ENCODE data around the gene ZCCHC24.

ZCCHC24 gene

DNA sequence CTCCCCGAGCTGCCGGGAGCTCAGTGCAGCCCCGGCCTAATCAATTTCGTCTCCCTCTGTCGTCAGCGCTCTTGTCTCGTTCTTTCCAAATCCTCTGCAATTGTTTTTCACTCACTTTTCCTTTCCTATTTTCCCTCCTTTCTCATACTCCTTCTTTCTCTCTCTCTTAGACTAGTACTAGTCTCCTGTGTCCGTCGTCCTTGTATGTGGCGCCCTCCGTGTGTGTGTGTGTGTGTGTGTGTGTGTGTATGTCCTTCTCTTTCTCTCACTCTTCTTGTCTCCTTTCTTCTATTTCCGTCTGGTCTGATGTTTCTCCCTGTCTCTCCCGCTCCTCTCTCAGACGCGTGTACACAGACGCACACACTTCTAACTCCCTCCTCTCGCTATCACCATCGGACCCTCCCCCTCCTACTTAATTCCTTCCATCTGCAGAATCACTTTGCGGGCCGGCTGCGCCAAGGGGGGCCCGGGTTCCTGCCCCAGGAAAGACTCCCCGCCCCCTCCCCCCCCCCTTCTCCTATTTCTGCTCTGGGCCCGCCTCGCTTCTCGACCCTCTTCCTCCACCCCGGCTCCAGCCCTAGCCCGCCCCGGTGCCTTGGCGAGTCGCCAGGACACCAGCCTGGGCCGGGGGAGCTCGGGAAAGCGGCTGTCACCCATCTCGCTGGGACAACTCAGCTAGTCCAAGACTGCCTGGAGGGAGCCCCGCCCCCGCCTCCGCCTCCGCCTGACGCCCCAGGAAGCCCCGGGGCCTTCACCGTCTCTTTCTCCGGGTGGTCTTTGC, 743 bp upstream of the ZCCHC24 start:
- peak; percentile 86 for DNase-seq

DNA sequence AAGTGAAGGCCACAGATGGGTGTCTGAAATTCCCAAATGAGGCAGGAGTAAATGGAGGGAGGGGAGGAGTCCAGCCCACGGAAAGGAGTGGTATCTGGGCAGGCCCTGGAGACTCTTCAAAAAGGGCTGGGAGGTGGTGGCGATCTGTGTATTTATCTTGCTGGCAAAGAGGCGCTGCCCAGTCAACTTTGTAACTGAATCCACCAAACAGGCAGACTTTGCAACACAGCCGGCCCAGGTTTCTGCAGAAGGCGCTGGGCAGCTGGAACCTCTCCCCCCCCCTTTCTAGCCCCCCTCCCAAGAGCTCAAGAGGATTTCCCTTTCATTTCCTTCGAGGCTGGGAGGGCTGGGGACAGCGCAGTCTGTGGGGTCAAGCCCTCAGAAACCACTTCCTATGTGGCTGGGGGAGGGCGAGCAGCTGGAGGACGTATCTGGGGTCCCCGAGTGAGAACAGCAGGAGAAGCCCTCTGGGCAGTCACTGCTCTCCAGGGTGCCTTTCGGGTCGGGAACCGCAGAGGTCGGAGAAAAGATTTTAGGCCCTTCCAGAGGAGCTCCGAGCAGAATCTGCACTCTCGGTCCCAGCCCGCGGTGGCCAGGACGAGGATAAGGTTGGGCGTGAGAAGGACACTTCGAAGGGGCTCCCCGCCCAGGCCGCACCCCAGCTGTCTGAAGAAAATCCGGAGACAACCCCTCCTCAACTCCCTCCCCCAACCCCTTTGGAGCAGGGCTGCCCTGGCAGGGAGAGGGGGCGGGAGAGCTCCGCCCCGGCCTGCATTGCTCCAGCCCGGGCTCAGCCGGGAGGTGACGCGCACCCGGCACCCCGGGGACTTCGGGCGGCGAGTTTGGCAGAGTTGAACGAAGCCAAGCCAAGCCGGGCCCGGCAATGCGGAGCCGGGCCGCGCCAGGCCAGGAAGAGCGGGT, 965 bp downstream of the ZCCHC24 start:
- peak; percentile 80 for DNase-seq

DNA sequence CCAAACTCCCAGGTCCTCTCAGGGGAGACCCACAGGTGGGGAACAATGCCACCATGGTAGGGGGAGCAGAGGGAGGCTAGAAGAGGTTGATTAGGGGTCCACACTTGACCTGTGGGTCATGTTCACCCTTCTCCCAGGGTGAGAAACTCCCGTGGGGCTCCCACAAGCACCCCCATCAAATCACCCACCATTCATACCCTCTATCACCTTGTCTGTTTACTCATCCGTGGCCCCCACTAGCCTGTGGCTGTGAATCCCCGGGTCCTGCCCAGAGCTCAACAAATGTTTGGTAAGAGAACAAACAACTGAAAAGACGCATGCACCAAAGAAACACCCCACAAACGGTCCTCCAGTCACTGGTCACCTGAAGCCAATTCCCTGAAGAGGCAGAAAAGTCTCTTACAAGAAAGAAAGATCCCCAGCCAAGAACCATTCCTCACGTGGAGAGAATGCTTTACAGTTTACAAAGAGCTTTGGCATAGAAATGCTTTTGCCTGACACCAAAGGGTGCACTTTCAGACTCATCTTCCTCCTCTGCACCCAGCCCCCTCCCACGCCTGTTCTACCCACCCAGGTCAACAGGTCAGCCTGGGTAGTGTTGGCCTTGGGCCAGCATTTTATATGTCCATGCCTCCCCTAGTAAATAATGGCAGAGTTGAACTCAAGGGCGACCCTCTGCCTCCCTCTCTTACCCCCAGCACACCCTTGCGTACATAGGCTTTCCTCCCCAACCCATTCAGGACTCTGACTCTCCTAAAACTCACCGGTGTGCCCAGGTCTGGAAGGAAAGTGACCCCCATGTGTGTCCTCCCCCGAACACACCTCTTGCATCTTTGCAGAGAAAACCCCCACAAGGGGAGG, 1.9 kb downstream of the ZCCHC24 start:
- DNase-seq, result peak; percentile 40

DNA sequence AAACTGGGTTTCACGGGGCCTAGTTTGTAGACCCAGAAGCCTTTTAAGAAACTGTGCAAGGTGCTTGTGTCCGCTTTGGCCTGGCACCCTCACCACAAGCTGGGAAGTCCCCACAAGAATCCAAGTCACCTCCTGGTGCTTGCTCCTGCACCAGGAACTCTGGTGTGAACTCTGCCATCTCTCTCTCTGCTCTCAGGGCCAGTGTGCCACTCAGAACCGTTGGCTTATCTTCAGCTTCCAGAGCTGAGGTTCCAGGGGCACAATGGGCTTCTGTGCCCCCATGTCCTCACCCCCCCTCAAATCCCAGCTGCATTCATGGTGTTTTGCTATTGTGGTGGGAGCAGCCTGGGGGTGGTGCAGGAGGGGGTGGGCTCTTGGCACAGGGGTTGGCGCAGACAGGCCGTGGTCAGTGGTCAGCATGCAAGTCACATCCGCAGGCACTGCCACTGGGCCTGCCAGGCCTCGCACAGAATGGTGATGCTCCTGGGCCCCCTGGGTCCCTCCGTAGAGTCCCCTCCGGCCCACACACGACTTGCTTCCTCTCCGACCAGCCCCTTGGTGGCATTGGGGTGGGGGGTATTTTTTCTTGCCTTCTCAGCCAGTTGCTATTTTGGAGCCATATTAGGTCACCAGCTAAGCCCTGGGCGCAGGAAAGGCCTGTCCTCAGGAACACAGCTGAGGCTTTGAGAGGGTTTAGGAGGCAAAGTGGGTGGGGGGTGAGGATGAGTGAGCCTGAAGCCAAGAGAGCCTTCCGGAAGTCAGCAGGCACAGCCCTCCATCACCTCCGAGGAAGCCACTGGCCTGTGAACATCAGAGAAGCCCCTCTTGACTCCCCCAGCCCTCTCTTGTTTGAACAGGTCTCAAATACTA, 3.0 kb downstream of the ZCCHC24 start:
- peak; percentile 39 for DNase-seq

DNA sequence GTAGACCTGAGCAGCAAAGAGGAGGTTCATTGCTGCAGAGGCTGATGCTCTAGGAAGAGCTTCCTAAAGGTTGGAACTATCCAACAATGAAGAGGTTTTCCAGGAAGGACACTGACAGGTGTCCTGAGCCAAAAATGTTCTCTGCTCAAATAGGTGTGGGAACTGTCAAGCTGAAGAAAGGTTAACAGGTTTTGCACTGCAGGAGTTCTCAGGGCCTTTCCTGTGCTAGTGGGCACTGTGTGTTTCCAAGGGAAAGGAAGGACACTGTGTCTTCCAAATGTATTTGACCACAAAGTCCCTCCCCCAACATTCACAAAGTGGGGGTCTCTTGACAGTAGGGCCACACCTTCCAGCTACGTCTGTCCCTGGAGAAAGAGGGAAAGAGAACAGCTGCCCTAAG, 4.0 kb downstream of the ZCCHC24 start:
- peak; percentile 31 for DNase-seq

DNA sequence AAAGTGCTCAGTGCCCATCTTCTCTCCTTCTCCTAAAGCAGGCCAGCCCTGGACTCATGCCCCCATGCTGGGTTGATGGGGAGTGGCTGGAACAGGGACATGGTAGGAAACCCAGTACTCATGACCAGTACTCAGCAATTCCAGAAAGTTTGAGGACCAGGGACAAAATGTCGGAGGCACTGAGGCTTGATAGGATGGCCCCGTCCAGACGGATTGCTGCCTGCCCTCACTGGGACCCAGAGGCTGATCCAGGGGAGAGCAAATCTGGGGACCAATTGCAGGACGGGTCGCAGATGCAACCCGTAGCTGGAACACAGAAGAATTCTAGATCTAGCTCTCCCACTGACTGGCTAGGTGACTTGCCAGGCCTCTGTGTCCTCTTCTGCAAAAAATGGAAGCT, 5.1 kb downstream of the ZCCHC24 start:
- peak; percentile 32 for DNase-seq

DNA sequence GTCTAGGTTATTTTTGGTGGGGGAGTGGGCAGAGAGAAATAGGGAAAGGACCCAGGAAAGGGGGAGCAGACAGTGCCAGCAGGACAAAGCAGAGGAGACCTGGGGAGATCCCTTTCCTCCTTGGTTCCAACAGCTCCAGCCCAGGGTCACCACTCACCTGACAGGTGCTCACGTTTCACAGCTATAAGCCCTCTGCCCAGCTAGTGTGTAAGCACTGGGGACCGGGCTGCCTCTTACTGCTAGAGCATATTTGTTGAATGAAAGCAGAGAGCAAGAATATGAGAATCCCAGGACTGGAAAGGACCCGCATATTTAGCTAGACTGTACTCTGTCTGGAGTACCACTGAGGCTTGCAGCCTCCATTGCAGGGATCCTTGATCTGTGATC, 6.7 kb downstream of the ZCCHC24 start:
- no peak for DNase-seq

DNA sequence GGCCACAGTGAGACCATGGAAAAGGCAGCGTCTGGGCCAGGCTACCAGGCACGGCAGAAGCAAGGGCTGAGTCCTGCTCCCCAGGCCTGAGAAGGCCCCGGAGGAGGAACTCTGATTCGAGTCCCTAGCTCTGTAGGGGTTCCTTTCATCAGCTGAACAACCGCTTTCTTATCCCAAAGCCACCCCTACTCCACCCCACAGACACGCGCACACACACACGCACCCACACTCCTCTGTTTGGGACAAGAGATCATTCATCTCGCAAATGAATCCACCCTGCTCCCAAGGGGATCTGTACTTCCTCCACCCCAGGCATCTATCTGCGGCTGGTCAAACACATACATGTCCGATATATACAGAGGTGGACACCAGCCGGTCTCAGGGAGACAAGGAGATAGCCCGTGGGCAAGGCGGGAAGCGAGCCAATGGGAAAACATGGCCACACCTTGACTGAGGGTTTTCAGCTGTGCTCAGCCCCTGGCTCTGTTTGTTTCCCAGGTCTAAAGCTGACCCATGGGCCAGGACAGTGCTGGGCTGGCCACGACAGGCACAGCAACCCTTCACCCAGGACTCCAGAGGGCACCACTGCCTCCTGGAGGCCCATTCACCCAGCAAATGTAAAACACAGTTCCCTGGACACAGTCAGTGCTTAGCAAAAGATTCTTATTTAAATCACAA, 7.3 kb downstream of the ZCCHC24 start:
- DNase-seq, result peak; percentile 47

DNA sequence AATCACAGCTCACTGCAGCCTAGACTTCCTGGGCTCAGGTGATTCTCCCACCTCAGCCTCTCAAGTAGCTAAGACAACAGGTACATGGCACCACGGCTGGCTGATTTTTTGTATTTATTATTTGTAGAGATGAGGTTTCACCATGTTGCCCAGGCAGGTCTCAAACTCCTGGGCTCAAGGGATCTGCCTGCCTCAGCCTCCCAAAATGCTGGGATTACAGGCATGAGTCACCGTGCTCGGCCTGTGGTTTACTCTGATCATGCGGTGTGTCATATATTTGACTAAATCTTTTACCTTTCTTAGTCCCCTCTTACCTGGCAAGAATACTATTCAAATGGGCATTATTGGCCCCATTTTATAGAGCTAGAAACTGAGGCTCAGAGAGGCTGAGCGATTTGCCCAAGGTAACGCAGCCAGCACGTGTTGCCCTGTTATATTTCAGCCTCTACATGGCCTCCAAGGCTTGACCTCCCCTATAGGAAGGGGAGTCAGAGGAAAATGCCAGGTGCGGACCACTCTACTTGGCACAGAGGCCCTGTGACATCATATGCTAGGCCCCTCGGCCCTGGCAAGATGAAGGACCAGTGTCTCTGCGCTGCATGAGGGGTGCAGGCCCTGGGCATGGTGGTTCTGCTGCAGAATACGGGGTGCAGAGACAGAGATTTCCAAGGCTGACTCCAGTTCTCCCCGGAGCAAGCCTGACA, 8.2 kb downstream of the ZCCHC24 start:
- peak; percentile 9 for DNase-seq

DNA sequence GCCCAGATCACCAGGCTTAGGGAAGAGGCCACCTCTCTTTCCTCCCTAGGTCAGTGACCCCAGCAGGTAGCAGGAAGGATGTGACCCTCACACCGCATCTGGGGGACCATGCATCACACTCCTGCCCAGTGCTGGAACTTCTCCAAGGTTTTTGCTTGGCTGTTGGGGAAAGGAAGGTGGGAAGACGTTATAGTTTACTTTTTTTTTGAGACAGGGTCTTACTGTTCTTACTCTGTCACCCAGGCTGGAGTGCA, 8.6 kb downstream of the ZCCHC24 start:
- DNase-seq, result no peak

DNA sequence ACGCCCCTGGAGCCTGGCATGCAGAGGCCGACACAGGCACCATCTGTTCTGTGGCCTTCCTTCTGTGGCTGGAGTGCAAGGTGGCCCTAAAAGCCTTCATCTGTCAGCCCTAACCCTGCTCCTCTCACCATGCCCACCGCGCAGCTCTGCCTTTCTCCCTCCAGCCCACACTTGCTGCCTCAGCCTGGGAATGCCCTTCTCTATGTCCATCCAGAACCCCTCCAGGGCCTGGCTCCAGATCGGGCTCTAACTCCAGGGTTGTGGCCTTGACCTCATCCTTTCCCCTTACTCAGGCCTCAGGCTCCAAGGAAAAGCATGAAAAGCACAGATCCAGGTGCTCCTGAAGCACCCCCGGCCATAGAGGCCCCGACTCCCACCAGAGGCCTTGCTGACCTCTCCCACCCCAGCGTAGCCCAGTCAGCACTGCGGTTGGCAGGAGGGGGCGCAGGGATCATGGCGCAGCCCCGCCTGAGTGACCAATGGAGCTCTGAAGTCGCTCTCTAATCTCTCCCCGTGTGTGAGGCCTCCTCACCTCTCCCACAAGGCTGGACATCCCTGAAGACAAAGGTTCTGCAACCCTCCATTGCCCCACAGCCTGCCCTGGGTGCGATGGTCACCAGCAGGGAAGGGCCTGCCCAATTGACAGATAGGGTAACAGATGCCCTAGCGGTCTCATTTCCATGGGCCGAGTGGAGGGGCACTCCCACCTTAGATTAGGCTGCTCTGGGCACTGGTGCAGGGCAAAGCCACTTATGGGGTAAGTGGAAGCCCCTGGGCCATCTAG, 9.2 kb downstream of the ZCCHC24 start:
- DNase-seq, result peak; percentile 38

DNA sequence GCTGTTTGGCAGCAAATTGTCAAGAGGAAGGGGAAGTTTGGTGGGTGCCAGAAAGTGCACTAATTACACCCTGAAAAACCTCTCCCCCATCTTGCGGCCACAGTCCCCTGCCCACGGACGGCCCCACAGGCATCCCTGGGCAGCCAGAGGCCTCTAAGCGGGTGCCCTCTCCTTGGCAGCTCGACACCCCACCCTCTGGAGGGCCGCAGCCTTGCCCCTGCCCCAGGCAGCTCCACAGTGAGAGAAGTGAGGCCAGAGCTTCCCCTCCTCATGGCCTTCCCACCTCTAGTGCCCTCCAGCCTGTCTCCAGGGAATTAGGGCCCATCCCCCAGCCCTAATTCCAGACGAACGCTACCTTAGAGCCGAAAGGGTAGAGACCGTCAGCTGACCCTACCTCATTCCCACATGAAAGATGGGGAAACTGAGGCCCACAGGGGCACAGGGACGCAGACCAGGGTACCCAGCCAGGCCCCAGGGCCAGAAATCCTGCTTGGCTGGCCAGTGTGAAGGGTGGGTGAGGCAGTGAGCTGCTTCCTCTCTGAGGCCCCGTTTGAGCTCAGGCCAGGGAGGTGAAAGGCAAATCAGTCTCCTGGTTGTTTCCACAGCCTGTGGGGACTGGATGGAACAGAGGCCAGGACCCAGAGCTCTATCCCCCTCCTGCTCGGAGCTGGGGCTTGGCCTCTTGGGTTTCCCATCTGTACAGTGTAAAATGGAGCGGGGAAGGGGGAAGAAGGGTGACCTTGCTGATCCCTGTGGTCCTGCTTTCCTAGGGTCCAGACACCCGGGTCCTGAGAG, 10.0 kb downstream of the ZCCHC24 start:
- DNase-seq, result peak; percentile 53

DNA sequence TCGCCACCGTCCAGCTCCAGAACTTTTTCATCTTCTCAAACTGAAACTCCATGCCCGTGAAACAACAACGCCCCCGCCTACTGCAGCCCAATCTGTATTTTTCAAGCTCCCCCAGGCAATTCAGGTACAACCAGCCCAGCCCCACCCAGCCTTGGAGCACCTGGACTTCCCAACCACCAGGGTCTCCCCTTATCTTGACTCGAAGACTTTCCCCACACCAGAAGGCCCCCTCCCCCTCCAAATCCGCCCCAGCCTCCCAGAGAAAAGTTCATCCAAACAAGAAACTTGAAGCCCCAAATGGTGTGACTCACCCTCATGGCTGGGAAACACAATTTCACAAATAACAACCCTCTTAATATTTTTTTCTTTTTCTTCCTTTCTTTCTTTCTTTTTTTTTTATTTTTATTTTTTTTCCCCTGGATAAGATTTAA, 10.6 kb downstream of the ZCCHC24 start:
- peak; percentile 43 for DNase-seq

DNA sequence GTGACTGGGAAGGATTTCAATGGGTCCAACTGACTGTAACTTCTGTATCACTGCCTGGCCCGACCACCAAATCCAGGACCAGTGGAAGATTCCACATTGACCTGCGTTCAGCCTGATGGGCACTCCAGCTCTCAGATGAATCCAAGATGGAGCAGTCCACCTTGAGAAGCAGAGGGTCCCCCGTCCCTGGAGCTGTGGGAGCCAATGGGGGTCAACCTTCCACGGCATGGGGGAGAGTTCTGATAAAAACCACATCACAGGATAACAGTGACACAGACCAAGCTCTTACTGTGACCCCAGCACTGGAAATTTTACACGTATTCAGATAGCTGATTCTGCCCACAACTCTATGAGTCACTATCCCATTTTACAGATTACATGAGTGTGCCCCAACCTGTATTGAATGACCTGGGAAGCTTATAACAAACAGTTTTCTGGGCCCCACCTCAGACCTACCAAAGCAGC, 11.2 kb downstream of the ZCCHC24 start:
- DNase-seq, result peak; percentile 44

DNA sequence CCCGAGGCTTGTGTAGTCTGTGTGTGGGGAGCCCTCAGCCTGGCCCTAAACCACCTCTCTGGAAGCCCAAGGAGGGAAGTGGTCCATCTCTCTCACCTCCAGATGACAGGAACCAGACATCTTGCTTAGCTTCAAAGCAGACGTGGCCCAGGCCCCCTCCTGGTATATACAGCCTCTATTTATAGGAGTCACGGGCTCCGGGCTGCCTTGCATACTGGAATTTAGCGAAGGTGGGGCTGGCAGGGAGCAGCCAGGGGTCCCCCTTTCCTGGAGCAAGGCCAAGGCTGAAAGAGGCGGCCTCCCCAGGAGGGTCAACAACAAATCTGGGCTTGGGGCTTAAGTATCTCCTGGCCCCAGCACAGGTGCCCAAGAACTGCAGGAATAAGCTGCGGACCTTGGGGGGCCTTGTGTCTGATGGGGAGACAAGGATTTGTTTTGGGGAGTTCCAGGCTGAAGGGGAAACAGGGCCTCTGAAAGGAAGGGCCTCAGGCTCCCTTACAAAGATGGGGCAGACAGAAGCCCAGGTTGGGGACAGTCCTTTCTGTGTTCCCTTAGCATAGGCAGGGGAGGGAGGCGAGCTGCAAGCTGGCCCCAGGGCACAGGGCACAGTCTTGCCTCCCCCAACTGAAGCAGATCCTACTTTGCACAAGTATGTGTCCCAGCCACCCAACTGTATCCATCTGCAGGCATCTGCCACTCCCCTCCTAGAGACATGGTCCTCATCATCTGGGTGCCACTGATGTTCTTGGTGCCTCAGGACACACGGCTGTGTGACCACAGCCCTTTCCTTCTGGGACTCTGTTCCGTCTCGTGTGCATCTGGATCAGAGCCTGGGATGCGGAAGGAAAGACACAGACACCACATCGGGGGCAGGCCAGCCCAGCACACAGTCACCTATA, 11.9 kb downstream of the ZCCHC24 start:
- peak; percentile 42 for DNase-seq

DNA sequence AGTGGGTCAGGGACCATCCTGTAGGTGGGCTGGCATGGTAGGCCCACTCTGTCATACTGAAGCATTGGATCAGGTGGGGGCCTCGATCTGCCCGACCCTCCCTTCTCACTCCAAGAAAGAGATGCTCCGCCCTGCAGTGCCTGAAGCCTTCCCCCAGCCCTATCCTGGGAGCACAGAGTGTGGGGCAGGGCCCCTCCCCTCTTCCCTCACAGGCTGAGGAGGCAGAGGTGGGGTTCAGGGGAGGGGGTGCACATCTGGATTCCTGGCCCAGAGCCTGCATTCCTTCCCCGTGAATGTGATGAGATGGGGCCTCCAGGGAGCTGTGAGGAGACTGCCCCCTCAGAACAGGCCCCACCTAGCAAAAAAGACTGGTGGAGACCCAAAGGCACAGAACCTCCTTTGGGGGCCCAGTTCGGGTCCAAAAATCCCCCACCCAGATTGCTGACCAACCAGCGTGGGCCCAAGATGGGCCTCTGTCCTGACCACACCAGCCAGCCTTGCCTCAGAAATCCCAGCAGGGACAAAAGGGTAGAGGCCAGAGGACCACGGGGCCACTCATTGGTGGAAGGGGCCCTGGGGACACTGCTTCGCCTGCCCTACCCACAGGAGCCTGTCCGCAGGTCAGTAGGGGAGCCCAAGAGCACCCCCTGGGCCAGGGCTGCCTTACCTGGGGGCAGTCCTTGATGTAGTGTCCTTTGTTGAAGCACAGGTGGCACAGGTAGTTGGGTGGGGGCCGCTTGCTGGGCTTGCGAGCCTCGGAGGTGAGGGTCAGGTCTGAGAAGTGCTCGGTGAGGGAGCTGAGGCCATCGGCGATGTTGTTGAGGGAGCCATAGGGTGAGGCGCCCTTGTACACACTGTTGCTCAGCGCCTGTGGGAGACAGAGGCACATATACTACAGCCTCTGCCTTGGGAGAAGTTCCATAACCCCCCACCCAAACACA, 13.3 kb downstream of the ZCCHC24 start:
- peak; percentile 78 for DNase-seq

DNA sequence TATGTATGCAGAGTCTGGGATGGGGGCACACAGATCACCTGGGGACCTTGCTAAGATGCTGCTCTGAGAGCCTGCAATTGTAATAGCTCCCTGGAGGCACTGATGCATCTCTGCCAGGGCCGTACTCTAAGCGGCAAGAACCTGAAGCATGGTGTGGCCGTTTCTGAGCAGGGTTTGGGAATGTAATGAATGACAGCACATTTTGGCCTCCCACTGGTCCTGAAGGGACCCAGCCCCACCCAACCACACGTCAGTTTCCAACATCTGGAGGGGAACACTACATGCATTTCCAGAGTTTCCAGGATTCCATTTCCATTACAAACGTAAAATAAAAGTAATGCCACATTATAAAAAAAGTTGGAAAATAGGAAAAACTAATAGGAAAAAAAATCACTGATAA, 14.0 kb downstream of the ZCCHC24 start:
- DNase-seq, result peak; percentile 42

Measured in right forelimb (tissue), 1 donor.